HCT116 (cell line): Measurements from ENCODE around the gene HLA-DRA. TPM values are rescaled to one million over a fixed set of nuclear protein-coding genes. Genes with fewer than 3 reads are reported as not detected.
A peak's percentile ranks its signal among the peaks of the same experiment; 100 is the strongest.

Source experiments
- ATAC-seq: fragments of 200-7000 bp; cut with Tn5 transposase; 2 replicates; pipeline ENCODE4 v1.9.1; 2020; ENCODE audit warnings: mild to moderate bottlenecking, moderate library complexity
- BruUV-seq: library from RNA; stranded (reverse); fragments of 400-500 nt; replicated peaks from 2 replicates; lab custom pipeline; 2021; lab: Mats Ljungman, UMichigan
- CTCF ChIA-PET: fragments of 300-600 bp; sonication (Branson Sonifier 250); formaldehyde crosslinking; loops from one replicate; lab custom pipeline; 2021; ENCODE audit warnings: antibody characterized with exemption; lab: Charles Lee
- POLR2A ChIA-PET: fragments of 300-600, 350-600 bp; sonication (Branson Sonifier 250); formaldehyde crosslinking; loops from one replicate; lab custom pipeline; 2021; ENCODE audit warnings: antibody characterized with exemption; lab: Charles Lee
- RAD21 ChIA-PET, 2 experiments: fragments of 300-600 bp; sonication (Branson Sonifier 250); formaldehyde crosslinking; loops; one replicate each; lab custom pipeline; 2023; ENCODE audit warnings: low total read pairs in 2 of 2; ENCODE audit not compliant: uncharacterized antibody in 2 of 2, unreplicated experiment in 2 of 2, low non-redundant PET in 1 of 2; lab: Charles Lee
- DNase-seq: peaks from one replicate; pipeline ENCODE4 v3.0.0-alpha.2; 2010; ENCODE audit warnings: low read depth, low spot score
- H2AFZ ChIP-seq: fragments of 200-600 bp; shearing (Covaris generic), sonication (generic); 2 replicates; pipeline ENCODE4 v1.6.1; 2017; ENCODE audit warnings: low read depth, mixed run types, mixed read lengths, antibody characterized with exemption, low read length; ENCODE audit not compliant: poor library complexity, severe bottlenecking
- H3K27ac ChIP-seq: 2 replicates; pipeline ENCODE4 v1.5.1; 2012; ENCODE audit warnings: low read depth, low read length
- H3K27me3 ChIP-seq: fragments of 200-600 bp; sonication (generic); 2 replicates; pipeline ENCODE4 v1.6.1; 2016; ENCODE audit warnings: mixed run types, low read length, mixed read lengths; ENCODE audit not compliant: insufficient read depth
- H3K36me3 ChIP-seq, 2 experiments: fragments of 200-500 bp in 1 of 2; fragments of 200-600 bp in 1 of 2; sonication (Bioruptor generic) in 1 of 2; sonication (generic) in 1 of 2; 2 replicates each; pipeline versions ENCODE4 v1.5.1 to v1.6.1; 2014 to 2016; ENCODE audit warnings: low read length in 2 of 2, inconsistent platforms in 1 of 2, mixed read lengths in 1 of 2, mixed run types in 1 of 2; ENCODE audit not compliant: insufficient read depth in 2 of 2, control insufficient read depth in 1 of 2
- H3K4me1 ChIP-seq, 2 experiments: fragments of 200-600 bp in 1 of 2; sonication (generic) in 1 of 2; 2 replicates each; pipeline versions ENCODE4 v1.5.1 to v1.6.1; 2012 to 2017; ENCODE audit warnings: low read length in 2 of 2, inconsistent platforms in 1 of 2, mild to moderate bottlenecking in 1 of 2, mixed read lengths in 1 of 2, mixed run types in 1 of 2, moderate library complexity in 1 of 2; ENCODE audit not compliant: insufficient read depth in 2 of 2, control insufficient read depth in 1 of 2
- H3K4me2 ChIP-seq: fragments of 200-600 bp; sonication (generic); 2 replicates; pipeline ENCODE4 v1.6.1; 2017; ENCODE audit warnings: mixed run types, low read length, mixed read lengths
- H3K4me3 ChIP-seq, 2 experiments: fragments of 200-600 bp in 1 of 2; sonication (generic) in 1 of 2; replicated peaks in 1 of 2; 2 replicates each; pipeline ENCODE4 v1.5.1; 2011 to 2016; ENCODE audit warnings: low read length in 2 of 2, control low read depth in 1 of 2, low read depth in 1 of 2, mild to moderate bottlenecking in 1 of 2, mixed read lengths in 1 of 2, mixed run types in 1 of 2
- H3K79me2 ChIP-seq: fragments of 200-600 bp; sonication (generic); 2 replicates; pipeline ENCODE4 v1.6.1; 2017; ENCODE audit warnings: mild to moderate bottlenecking, mixed run types, low read length, moderate library complexity, mixed read lengths; ENCODE audit not compliant: insufficient read depth
- H3K9ac ChIP-seq: fragments of 200-600 bp; sonication (generic); 2 replicates; pipeline ENCODE4 v1.6.1; 2016; ENCODE audit warnings: low read length, mixed read lengths
- H3K9me2 ChIP-seq: fragments of 200-600 bp; sonication (generic), shearing (Covaris generic); 2 replicates; pipeline ENCODE4 v1.6.1; 2017; ENCODE audit warnings: mixed run types, mild to moderate bottlenecking, moderate library complexity; ENCODE audit not compliant: insufficient read depth
- H3K9me3 ChIP-seq, 2 experiments: fragments of 200-500 bp in 1 of 2; fragments of 200-600 bp in 1 of 2; sonication (Bioruptor generic) in 1 of 2; sonication (generic) in 1 of 2; 2 replicates each; pipeline ENCODE4 v1.6.1; 2014 to 2017; ENCODE audit warnings: low read length in 2 of 2, mixed read lengths in 2 of 2, inconsistent platforms in 1 of 2, low read depth in 1 of 2, mild to moderate bottlenecking in 1 of 2, mixed run types in 1 of 2, moderate library complexity in 1 of 2; ENCODE audit not compliant: control insufficient read depth in 1 of 2, insufficient read depth in 1 of 2
- H4K20me1 ChIP-seq: fragments of 200-600 bp; sonication (generic), shearing (Covaris generic); 2 replicates; pipeline ENCODE4 v1.6.1; 2017; ENCODE audit warnings: mixed run types, mild to moderate bottlenecking, moderate library complexity; ENCODE audit not compliant: insufficient read depth
- RAD21 ChIP-seq: IDR thresholded peaks from 2 replicates; pipeline ENCODE4 v1.6.1; 2012; ENCODE audit warnings: low read depth, mild to moderate bottlenecking
- SIN3A ChIP-seq: IDR thresholded peaks from 2 replicates; pipeline ENCODE4 v1.6.1; 2012; ENCODE audit warnings: low read depth
- SRF ChIP-seq: IDR thresholded peaks from 2 replicates; pipeline ENCODE4 v1.6.1; 2012; ENCODE audit warnings: low read depth
- YY1 ChIP-seq: IDR thresholded peaks from 2 replicates; pipeline ENCODE4 v1.6.1; 2011; ENCODE audit warnings: low read length, low read depth, moderate library complexity, mild to moderate bottlenecking; ENCODE audit not compliant: insufficient replicate concordance; ENCODE audit errors: extremely low read depth
- intact Hi-C: fragments of 100-400 bp; cut with micrococcal nuclease; formaldehyde crosslinking; loops from 2 replicates; pipeline ENCODE4 v1.10.0; 2022
- total RNA-seq: library from RNA; stranded (reverse); gene quantifications from one replicate; pipeline ENCODE4 v1.2.1, GENCODE V29; 2021; ENCODE audit not compliant: unreplicated experiment
- TF ChIP-seq, protein P1 (sequence below), 3 experiments: fragments of 200-600 bp in 1 of 3; sonication (generic) in 1 of 3; IDR thresholded peaks in 2 of 3; conservative IDR thresholded peaks in 1 of 3; 2 replicates each; pipeline ENCODE4 v1.5.1; 2012 to 2017; ENCODE audit warnings: low read depth in 2 of 3, low read length in 2 of 3, antibody characterized with exemption in 1 of 3, borderline replicate concordance in 1 of 3, control low read depth in 1 of 3, mild to moderate bottlenecking in 1 of 3, mixed read lengths in 1 of 3, mixed run types in 1 of 3, moderate library complexity in 1 of 3; ENCODE audit not compliant: insufficient read depth in 1 of 3
- TF ChIP-seq, protein P2 (sequence below): IDR thresholded peaks from 2 replicates; pipeline ENCODE4 v1.6.1; 2012
- TF ChIP-seq, protein P3 (sequence below): IDR thresholded peaks from 2 replicates; pipeline ENCODE4 v1.6.1; 2012; ENCODE audit warnings: low read depth

The HLA-DRA gene
- total RNA-seq, 1 experiment from 2014 or later, result 4.7 TPM

DNA sequence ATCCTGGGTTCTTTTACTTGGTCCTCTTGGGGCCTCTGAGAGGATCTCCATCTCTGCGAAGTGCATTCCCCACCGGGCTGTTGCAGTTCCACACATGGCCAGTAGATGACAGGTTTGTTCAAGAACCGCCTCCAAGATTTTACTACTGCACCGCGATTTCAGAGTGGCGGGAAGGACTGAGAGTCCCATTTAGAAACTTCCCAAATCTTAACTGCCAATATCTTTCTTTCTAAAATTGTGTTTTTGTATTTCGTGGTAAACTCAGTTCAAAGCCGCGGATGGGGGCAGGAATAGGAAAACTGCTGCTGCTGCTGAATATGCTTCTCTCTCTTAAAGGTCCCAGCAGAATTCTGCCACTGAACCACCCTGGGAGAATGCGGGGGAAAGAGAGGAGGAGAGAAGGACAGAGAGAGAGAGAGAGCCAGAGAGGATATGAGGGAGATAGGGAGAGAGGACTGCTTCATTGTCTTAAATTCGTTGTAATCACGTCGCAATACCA, 24.1 kb upstream of the HLA-DRA start:
- H3K36me3 ChIP-seq, result no peaks in the 10 kb centered on the region
- TF ChIP-seq SRF (no peak), RAD21 (peak; percentile 86), SIN3A (no peak)
- TF ChIP-seq, protein P1, sequence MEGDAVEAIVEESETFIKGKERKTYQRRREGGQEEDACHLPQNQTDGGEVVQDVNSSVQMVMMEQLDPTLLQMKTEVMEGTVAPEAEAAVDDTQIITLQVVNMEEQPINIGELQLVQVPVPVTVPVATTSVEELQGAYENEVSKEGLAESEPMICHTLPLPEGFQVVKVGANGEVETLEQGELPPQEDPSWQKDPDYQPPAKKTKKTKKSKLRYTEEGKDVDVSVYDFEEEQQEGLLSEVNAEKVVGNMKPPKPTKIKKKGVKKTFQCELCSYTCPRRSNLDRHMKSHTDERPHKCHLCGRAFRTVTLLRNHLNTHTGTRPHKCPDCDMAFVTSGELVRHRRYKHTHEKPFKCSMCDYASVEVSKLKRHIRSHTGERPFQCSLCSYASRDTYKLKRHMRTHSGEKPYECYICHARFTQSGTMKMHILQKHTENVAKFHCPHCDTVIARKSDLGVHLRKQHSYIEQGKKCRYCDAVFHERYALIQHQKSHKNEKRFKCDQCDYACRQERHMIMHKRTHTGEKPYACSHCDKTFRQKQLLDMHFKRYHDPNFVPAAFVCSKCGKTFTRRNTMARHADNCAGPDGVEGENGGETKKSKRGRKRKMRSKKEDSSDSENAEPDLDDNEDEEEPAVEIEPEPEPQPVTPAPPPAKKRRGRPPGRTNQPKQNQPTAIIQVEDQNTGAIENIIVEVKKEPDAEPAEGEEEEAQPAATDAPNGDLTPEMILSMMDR (IDR thresholded peaks at IDR 0.05 in 2 of 3, conservative IDR thresholded peaks at IDR 0.05 in 1 of 3; ENCODE audit: borderline replicate concordance in 1 of 3, insufficient read depth in 1 of 3, low read depth in 2 of 3, low read length in 2 of 3), result peak; percentile 89 to 99 (median 97)
- DNase-seq (peak; percentile 74), ATAC-seq (peak; percentile 83)
- no TSS peak for BruUV-seq
- no peaks in the 10 kb centered on the region for H3K9me3 ChIP-seq
- ChIA-PET RAD21 (interaction anchor here in 1 of 2 experiments (1.2 kb wide), 1 partner anchor 277 kb away, joined by 3 read pairs; no protein-coding TSS in a partner anchor), CTCF (interaction anchor here (1.0 to 3.9 kb wide), 4 partner anchors 9 to 371 kb away, joined by 4 to 33 read pairs (median 16); partner anchors contain the start of gene BTNL2), POLR2A (no interaction called here)
- H3K9me2 ChIP-seq, result no peaks in the 10 kb centered on the region
- H3K9ac ChIP-seq, result peak overlapping the region; percentile 11; the same call in 1 of the 2 replicates
- H3K79me2 ChIP-seq, result no peaks in the 10 kb centered on the region
- peak overlapping the region; percentile 18 to 36 for H3K4me3 ChIP-seq
- no peak overlapping the region for H3K27ac ChIP-seq
- peak overlapping the region; percentile 76 for H3K4me2 ChIP-seq
- peaks cover 0 to 12% of the 10 kb centered on the region in 2 experiments; a peak in 2 of 4 replicates for H3K4me1 ChIP-seq
- H2AFZ ChIP-seq, result peak overlapping the region; percentile 93
- 0 out of 2 replicates have a peak, but pooled peaks cover under 1% of the 10 kb centered on the region for H3K27me3 ChIP-seq
- no peaks in the 10 kb centered on the region for H4K20me1 ChIP-seq
- intact Hi-C loops, result loop anchor here (1.0 to 2.0 kb wide), 3 partner anchors 285 to 453 kb away; no protein-coding TSS in a partner anchor

DNA sequence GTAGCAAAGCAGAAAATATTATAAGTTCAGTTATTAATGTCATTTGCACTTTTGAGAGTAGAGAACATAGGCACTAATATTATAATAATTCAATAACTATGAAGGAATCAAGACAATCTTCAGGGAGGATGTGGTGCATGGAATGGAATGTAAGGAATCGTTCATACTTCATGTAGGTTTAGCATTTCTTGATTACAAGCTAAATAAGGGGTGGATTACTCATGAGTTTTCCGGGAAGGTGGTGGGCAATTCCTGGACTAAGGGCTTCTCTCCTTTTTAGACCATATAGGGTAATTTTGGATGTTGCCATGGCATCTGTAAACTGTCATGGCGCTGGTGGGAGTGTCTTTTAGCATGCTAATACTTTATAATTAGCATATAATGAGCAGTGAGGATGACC, 23.7 kb upstream of the HLA-DRA start:
- no peak for ATAC-seq
- BruUV-seq, result no TSS peak
- Histone ChIP-seq H3K27ac (no peak overlapping the region), H3K27me3 (0 out of 2 replicates have a peak, but pooled peaks cover 6% of the 10 kb centered on the region), H3K4me3 (no peak overlapping the region; a peak in 1 of 4 replicates), H3K36me3 (no peaks in the 10 kb centered on the region), H3K4me1 (peaks cover 0 to 12% of the 10 kb centered on the region in 2 experiments; a peak in 2 of 4 replicates), H4K20me1 (no peaks in the 10 kb centered on the region), H3K9ac (no peak overlapping the region), H3K9me3 (no peaks in the 10 kb centered on the region), H3K9me2 (no peaks in the 10 kb centered on the region), H2AFZ (peak overlapping the region; percentile 93), H3K79me2 (no peaks in the 10 kb centered on the region), H3K4me2 (peak overlapping the region; percentile 76)
- POLR2A ChIA-PET, result no interaction called here
- TF ChIP-seq YY1, result no peak
- TF ChIP-seq SIN3A, result no peak
- TF ChIP-seq, protein P2, sequence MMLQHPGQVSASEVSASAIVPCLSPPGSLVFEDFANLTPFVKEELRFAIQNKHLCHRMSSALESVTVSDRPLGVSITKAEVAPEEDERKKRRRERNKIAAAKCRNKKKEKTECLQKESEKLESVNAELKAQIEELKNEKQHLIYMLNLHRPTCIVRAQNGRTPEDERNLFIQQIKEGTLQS, result no peak
- TF ChIP-seq, protein P3, sequence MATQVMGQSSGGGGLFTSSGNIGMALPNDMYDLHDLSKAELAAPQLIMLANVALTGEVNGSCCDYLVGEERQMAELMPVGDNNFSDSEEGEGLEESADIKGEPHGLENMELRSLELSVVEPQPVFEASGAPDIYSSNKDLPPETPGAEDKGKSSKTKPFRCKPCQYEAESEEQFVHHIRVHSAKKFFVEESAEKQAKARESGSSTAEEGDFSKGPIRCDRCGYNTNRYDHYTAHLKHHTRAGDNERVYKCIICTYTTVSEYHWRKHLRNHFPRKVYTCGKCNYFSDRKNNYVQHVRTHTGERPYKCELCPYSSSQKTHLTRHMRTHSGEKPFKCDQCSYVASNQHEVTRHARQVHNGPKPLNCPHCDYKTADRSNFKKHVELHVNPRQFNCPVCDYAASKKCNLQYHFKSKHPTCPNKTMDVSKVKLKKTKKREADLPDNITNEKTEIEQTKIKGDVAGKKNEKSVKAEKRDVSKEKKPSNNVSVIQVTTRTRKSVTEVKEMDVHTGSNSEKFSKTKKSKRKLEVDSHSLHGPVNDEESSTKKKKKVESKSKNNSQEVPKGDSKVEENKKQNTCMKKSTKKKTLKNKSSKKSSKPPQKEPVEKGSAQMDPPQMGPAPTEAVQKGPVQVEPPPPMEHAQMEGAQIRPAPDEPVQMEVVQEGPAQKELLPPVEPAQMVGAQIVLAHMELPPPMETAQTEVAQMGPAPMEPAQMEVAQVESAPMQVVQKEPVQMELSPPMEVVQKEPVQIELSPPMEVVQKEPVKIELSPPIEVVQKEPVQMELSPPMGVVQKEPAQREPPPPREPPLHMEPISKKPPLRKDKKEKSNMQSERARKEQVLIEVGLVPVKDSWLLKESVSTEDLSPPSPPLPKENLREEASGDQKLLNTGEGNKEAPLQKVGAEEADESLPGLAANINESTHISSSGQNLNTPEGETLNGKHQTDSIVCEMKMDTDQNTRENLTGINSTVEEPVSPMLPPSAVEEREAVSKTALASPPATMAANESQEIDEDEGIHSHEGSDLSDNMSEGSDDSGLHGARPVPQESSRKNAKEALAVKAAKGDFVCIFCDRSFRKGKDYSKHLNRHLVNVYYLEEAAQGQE, result no peak
- CTCF ChIA-PET, result interaction anchor here (0.6 to 2.2 kb wide), 3 partner anchors 284 to 453 kb away, joined by 3 to 10 read pairs (median 5); no protein-coding TSS in a partner anchor
- no peak for DNase-seq
- intact Hi-C loops, result no loop called here
- RAD21 ChIA-PET, result no interaction called here
